Activated CD4-positive, alpha-beta T cell treated with anti-CD3 and anti-CD28 coated beads, Interleukin-10, Interleukin-2, amounts not matched to agents 100 ng/mL and 50 ng/mL, durations not matched to agents 16 hours and 8 hours (primary cell): Measurements from ENCODE around the gene CANX.
"Not testable (repeated sequence)": the region's sequence is repeated elsewhere in the genome, so short reads cannot be mapped to it uniquely, and the experiment has no call there.

Experiments
- DNase-seq: peaks from one replicate; pipeline ENCODE4 v3.0.0-alpha.2; 2020

Gene CANX

GRCh38 chr5:179700401-179700918 is 1.7 kb downstream of the CANX start:
- DNase-seq, result no peak

GRCh38 chr5:179716286-179716685 is 17.5 kb downstream of the CANX start:
- no peak for DNase-seq

GRCh38 chr5:179720222-179720621 is 21.5 kb downstream of the CANX start:
- no peak for DNase-seq

GRCh38 chr5:179724163-179724562 is 25.4 kb downstream of the CANX start:
- DNase-seq, result no peak

GRCh38 chr5:179727106-179727505 is 28.3 kb downstream of the CANX start:
- no peak for DNase-seq

GRCh38 chr5:179729303-179729702 is 30.5 kb downstream of the CANX start:
- no peak for DNase-seq

- DNase-seq, result no peak
Measured at GRCh38 chr5:179729727-179730126, 31.0 kb downstream of the CANX start.

- no peak for DNase-seq
Measured at GRCh38 chr5:179730356-179730755, 31.6 kb downstream of the CANX start.

GRCh38 chr5:179730852-179731251 is 32.1 kb downstream of the CANX start:
- no peak for DNase-seq

- peak; percentile 74 for DNase-seq
Measured at GRCh38 chr5:179731791-179732411, 33.1 kb downstream of the CANX start.

GRCh38 chr5:179732412-179732917 is 33.7 kb downstream of the CANX start, which contains the start of gene MAML1:
Gene MAML1, plus strand, starts transcription at chr5:179732822. Its CDS starts 291 bp downstream, at chr5:179733113.
- DNase-seq, result peak; percentile 100

GRCh38 chr5:179732918-179733771 is 34.4 kb downstream of the CANX start:
- peak; percentile 44 for DNase-seq

GRCh38 chr5:179733772-179734126 is 35.0 kb downstream of the CANX start:
- no peak for DNase-seq

GRCh38 chr5:179734536-179735164 is 35.9 kb downstream of the CANX start:
- DNase-seq, result no peak

- no peak for DNase-seq
Measured at GRCh38 chr5:179738742-179739141, 40.0 kb downstream of the CANX start.

- not testable (repeated sequence) for DNase-seq
Measured at GRCh38 chr5:179744106-179744505, 45.3 kb downstream of the CANX start.

- DNase-seq, result no peak
Measured at GRCh38 chr5:179746872-179747271, 48.1 kb downstream of the CANX start.

- DNase-seq, result no peak
Measured at GRCh38 chr5:179747811-179748210, 49.0 kb downstream of the CANX start.

- DNase-seq, result no peak
Measured at GRCh38 chr5:179749857-179750508, 51.2 kb downstream of the CANX start.

- no peak for DNase-seq
Measured at GRCh38 chr5:179753971-179754370, 55.2 kb downstream of the CANX start.

- no peak for DNase-seq
Measured at GRCh38 chr5:179755022-179755421, 56.3 kb downstream of the CANX start.

GRCh38 chr5:179758955-179759354 is 60.2 kb downstream of the CANX start:
- peak; percentile 17 for DNase-seq
